ENCODE data around the gene CXCR4.

Gene CXCR4

GRCh38 chr2:136131484-136131960, 13.6 kb upstream of the CXCR4 start:
- no peak for DNase-seq

GRCh38 chr2:136130511-136130910, 12.6 kb upstream of the CXCR4 start:
- no peak for DNase-seq

- DNase-seq = no peak
Observed at GRCh38 chr2:136130045-136130444, 12.1 kb upstream of the CXCR4 start.

- DNase-seq = no peak
Observed at GRCh38 chr2:136129601-136130000, 11.7 kb upstream of the CXCR4 start.

- DNase-seq = no peak
Observed at GRCh38 chr2:136128905-136129304, 11.0 kb upstream of the CXCR4 start.

- DNase-seq = no peak
Observed at GRCh38 chr2:136128366-136128765, 10.4 kb upstream of the CXCR4 start.

- DNase-seq = no peak
Observed at GRCh38 chr2:136127356-136127755, 9.4 kb upstream of the CXCR4 start.

- no peak for DNase-seq
Observed at GRCh38 chr2:136126421-136126926, 8.5 kb upstream of the CXCR4 start.

- DNase-seq = peak in 1 of 2 experiments; percentile 57
Observed at GRCh38 chr2:136126021-136126420, 8.1 kb upstream of the CXCR4 start.

GRCh38 chr2:136125236-136125635, 7.3 kb upstream of the CXCR4 start:
- DNase-seq = no peak

GRCh38 chr2:136124805-136125204, 6.9 kb upstream of the CXCR4 start:
- DNase-seq = no peak

- DNase-seq = no peak
Observed at GRCh38 chr2:136122661-136123060, 4.7 kb upstream of the CXCR4 start.

GRCh38 chr2:136121204-136121910, 3.4 kb upstream of the CXCR4 start:
- DNase-seq = peak in 1 of 2 experiments; percentile 25

GRCh38 chr2:136119717-136120675, 2.0 kb upstream of the CXCR4 start:
- peak in 1 of 2 experiments; percentile 30 for DNase-seq

GRCh38 chr2:136118819-136119716, 1.1 kb upstream of the CXCR4 start:
- peak; percentile 45 to 70 for DNase-seq

GRCh38 chr2:136117391-136117841, 533 bp downstream of the CXCR4 start:
- peak in 1 of 2 experiments; percentile 41 for DNase-seq

GRCh38 chr2:136116813-136117390, 1.0 kb downstream of the CXCR4 start:
- peak in 1 of 2 experiments; percentile 33 for DNase-seq

- no peak for DNase-seq
Observed at GRCh38 chr2:136116151-136116812, 1.7 kb downstream of the CXCR4 start.

- no peak for DNase-seq
Observed at GRCh38 chr2:136115183-136115761, 2.7 kb downstream of the CXCR4 start.

GRCh38 chr2:136114382-136114781, 3.6 kb downstream of the CXCR4 start:
- no peak for DNase-seq

Measured in NCI-H2081 (cell line).